H1 (cell line): ENCODE results near the gene APOC1. TPM values are rescaled to one million over a fixed set of nuclear protein-coding genes. Genes with fewer than 3 reads are reported as not detected.

Source experiments
- CTCF ChIA-PET: fragments of 300-600 bp; sonication (Branson Sonifier 250); formaldehyde crosslinking; loops from one replicate; lab custom pipeline; 2021; ENCODE audit not compliant: partially characterized antibody; lab: Charles Lee
- POLR2A ChIA-PET: fragments of 300-600 bp; sonication (Branson Sonifier 250); formaldehyde crosslinking; loops from one replicate; lab custom pipeline; 2021; ENCODE audit warnings: inconsistent platforms; ENCODE audit not compliant: partially characterized antibody; lab: Charles Lee
- DNase-seq, 2 experiments: peaks; one replicate each; pipeline versions ENCODE4 v3.0.0 to v3.0.0-alpha.2; 2010 to 2022; ENCODE audit warnings: low spot score in 2 of 2, low read depth in 1 of 2, mixed read lengths in 1 of 2
- FAIRE-seq: peaks from 2 replicates; lab custom pipeline; 2011; peaks lifted over from hg19 to GRCh38; lab: Jason Lieb, UNC
- H2AFZ ChIP-seq: 2 replicates; pipeline ENCODE4 v1.8.1; 2012; ENCODE audit warnings: low read length, inconsistent platforms
- H2AK5ac ChIP-seq: 2 replicates; pipeline ENCODE4 v1.6.1; 2013; ENCODE audit warnings: low read depth, low read length
- H2BK120ac ChIP-seq: replicated peaks from 2 replicates; pipeline ENCODE3; 2013; ENCODE audit warnings: low read depth, low read length, inconsistent platforms
- H2BK12ac ChIP-seq: 2 replicates; pipeline ENCODE4 v1.6.1; 2013; ENCODE audit warnings: low read depth, low read length
- H2BK15ac ChIP-seq: 2 replicates; pipeline ENCODE4 v1.6.1; 2013; ENCODE audit warnings: low read length
- H2BK20ac ChIP-seq: 2 replicates; pipeline ENCODE4 v1.6.1; 2013; ENCODE audit warnings: low read length
- H2BK5ac ChIP-seq: 2 replicates; pipeline ENCODE4 v1.6.1; 2013; ENCODE audit warnings: low read depth, low read length
- H3K14ac ChIP-seq: 2 replicates; pipeline ENCODE4 v1.6.1; 2013; ENCODE audit warnings: inconsistent platforms; ENCODE audit not compliant: insufficient read length
- H3K18ac ChIP-seq: 2 replicates; pipeline ENCODE4 v1.6.1; 2013; ENCODE audit warnings: low read length; ENCODE audit errors: extremely low read depth
- H3K23ac ChIP-seq: 2 replicates; pipeline ENCODE4 v1.6.1; 2013; ENCODE audit warnings: inconsistent platforms; ENCODE audit not compliant: insufficient read length
- H3K23me2 ChIP-seq: 2 replicates; pipeline ENCODE4 v1.6.1; 2013; ENCODE audit warnings: low read depth, low read length
- H3K27ac ChIP-seq: 2 replicates; pipeline ENCODE4 v1.6.1; 2011; ENCODE audit warnings: low read depth, low read length, inconsistent platforms
- H3K27me3 ChIP-seq, 4 experiments: replicated peaks in 1 of 4; 1 replicate in 1 of 4; 2 replicates in 3 of 4; pipeline versions ENCODE4 v1.6.1 to v1.8.1; 2011 to 2013; ENCODE audit warnings: low read length in 3 of 4, mild to moderate bottlenecking in 3 of 4, inconsistent platforms in 2 of 4, mixed read lengths in 2 of 4, moderate library complexity in 1 of 4; ENCODE audit not compliant: control insufficient read depth in 3 of 4, insufficient read depth in 3 of 4; ENCODE audit errors: extremely low read depth in 1 of 4
- H3K36me3 ChIP-seq, 4 experiments: 2 replicates each; pipeline versions ENCODE4 v1.6.1 to v1.8.1; 2011 to 2013; ENCODE audit warnings: mild to moderate bottlenecking in 4 of 4, low read length in 3 of 4, moderate library complexity in 2 of 4, control low read depth in 1 of 4, inconsistent platforms in 1 of 4; ENCODE audit not compliant: insufficient read depth in 4 of 4, control insufficient read depth in 2 of 4
- H3K4ac ChIP-seq: replicated peaks from 2 replicates; pipeline ENCODE3; 2013; ENCODE audit warnings: low read length, low read depth, mixed read lengths, inconsistent platforms; ENCODE audit not compliant: insufficient read length
- H3K4me1 ChIP-seq, 4 experiments: replicated peaks in 1 of 4; 1 replicate in 1 of 4; 2 replicates in 3 of 4; pipeline versions ENCODE4 v1.6.1 to v1.8.1; 2011 to 2013; ENCODE audit warnings: low read length in 3 of 4, inconsistent platforms in 2 of 4, mixed read lengths in 1 of 4; ENCODE audit not compliant: insufficient read depth in 4 of 4, control insufficient read depth in 3 of 4
- H3K4me2 ChIP-seq, 2 experiments: 2 replicates each; pipeline versions ENCODE4 v1.6.1 to v1.8.1; 2011 to 2013; ENCODE audit warnings: low read depth in 2 of 2, low read length in 2 of 2, control low read depth in 1 of 2, inconsistent platforms in 1 of 2, mild to moderate bottlenecking in 1 of 2; ENCODE audit not compliant: insufficient read depth in 1 of 2
- H3K4me3 ChIP-seq, 4 experiments: fragments of 200-600, 300-600 bp in 1 of 4; sonication (generic), shearing (Covaris generic), sonication (Bioruptor Twin) in 1 of 4; 2 replicates each; pipeline versions ENCODE4 v1.5.1 to v1.8.1; 2011 to 2016; ENCODE audit warnings: low read length in 4 of 4, low read depth in 3 of 4, control low read depth in 2 of 4, inconsistent platforms in 2 of 4, mild to moderate bottlenecking in 2 of 4, mixed read lengths in 1 of 4, moderate library complexity in 1 of 4; ENCODE audit not compliant: insufficient read depth in 2 of 4; ENCODE audit errors: extremely low read depth in 1 of 4
- H3K56ac ChIP-seq: replicated peaks from 2 replicates; pipeline ENCODE3; 2013; ENCODE audit warnings: low read depth, mild to moderate bottlenecking, mixed read lengths, low read length, inconsistent platforms; ENCODE audit not compliant: insufficient read length
- H3K79me1 ChIP-seq: 2 replicates; pipeline ENCODE4 v1.6.1; 2013; ENCODE audit warnings: low read depth, low read length, control low read depth
- H3K79me2 ChIP-seq, 2 experiments: 2 replicates each; pipeline versions ENCODE4 v1.6.1 to v1.8.1; 2012 to 2013; ENCODE audit warnings: low read length in 2 of 2, mild to moderate bottlenecking in 2 of 2, inconsistent platforms in 1 of 2; ENCODE audit not compliant: insufficient read depth in 2 of 2, control insufficient read depth in 1 of 2
- H3K9ac ChIP-seq, 4 experiments: replicated peaks in 1 of 4; 1 replicate in 1 of 4; 2 replicates in 3 of 4; pipeline versions ENCODE4 v1.6.1 to v1.8.1; 2011 to 2013; ENCODE audit warnings: low read depth in 3 of 4, low read length in 3 of 4, control low read depth in 2 of 4, mild to moderate bottlenecking in 2 of 4, moderate library complexity in 2 of 4, inconsistent platforms in 1 of 4; ENCODE audit errors: extremely low read depth in 1 of 4
- H3K9me3 ChIP-seq, 2 experiments: 2 replicates each; pipeline versions ENCODE4 v1.6.1 to v1.8.1; 2012 to 2013; ENCODE audit warnings: mild to moderate bottlenecking in 2 of 2, moderate library complexity in 2 of 2, control low read depth in 1 of 2, inconsistent platforms in 1 of 2, low read depth in 1 of 2, low read length in 1 of 2, mixed read lengths in 1 of 2; ENCODE audit not compliant: insufficient read depth in 2 of 2
- H4K20me1 ChIP-seq, 2 experiments: replicated peaks in 1 of 2; 2 replicates each; pipeline versions ENCODE3 to v1.8.1; 2011 to 2013; ENCODE audit warnings: inconsistent platforms in 2 of 2, low read length in 2 of 2, mild to moderate bottlenecking in 1 of 2; ENCODE audit not compliant: insufficient read depth in 2 of 2, control insufficient read depth in 1 of 2
- H4K5ac ChIP-seq: 2 replicates; pipeline ENCODE4 v1.6.1; 2013; ENCODE audit warnings: low read length, low read depth, mixed read lengths, inconsistent platforms; ENCODE audit not compliant: insufficient read length
- H4K8ac ChIP-seq: 2 replicates; pipeline ENCODE4 v1.8.0; 2013; ENCODE audit warnings: mild to moderate bottlenecking, moderate library complexity, low read length, inconsistent platforms; ENCODE audit not compliant: insufficient read depth; ENCODE audit errors: extremely low read depth
- H4K91ac ChIP-seq: replicated peaks from 2 replicates; pipeline ENCODE3; 2013; ENCODE audit warnings: low read length, mixed read lengths, inconsistent platforms; ENCODE audit not compliant: insufficient read length
- BACH1 ChIP-seq: IDR thresholded peaks from 2 replicates; pipeline ENCODE4 v1.6.1; 2012; ENCODE audit warnings: low read length, improper control_type of control experiment
- BRCA1 ChIP-seq: IDR thresholded peaks from 2 replicates; pipeline ENCODE4 v1.6.1; 2012; ENCODE audit warnings: low read depth, low read length, improper control_type of control experiment
- CEBPB ChIP-seq: IDR thresholded peaks from 2 replicates; pipeline ENCODE4 v1.6.1; 2012; ENCODE audit warnings: low read depth, low read length
- CHD1 ChIP-seq: IDR thresholded peaks from 2 replicates; pipeline ENCODE4 v1.6.1; 2012; ENCODE audit warnings: low read depth, low read length, improper control_type of control experiment
- CHD2 ChIP-seq: IDR thresholded peaks from 2 replicates; pipeline ENCODE4 v1.6.1; 2012; ENCODE audit warnings: low read length, improper control_type of control experiment
- HDAC6 ChIP-seq: IDR thresholded peaks from one replicate; pipeline ENCODE4 v1.7.1; 2012; ENCODE audit warnings: low read depth, mild to moderate bottlenecking, inconsistent platforms, low read length, moderate library complexity
- RNF2 ChIP-seq: fragments of 200-900, 300-1000 bp; sonication (generic); IDR thresholded peaks from 2 replicates; pipeline ENCODE4 v1.7.1; 2016; ENCODE audit warnings: borderline replicate concordance, low read depth, mild to moderate bottlenecking, antibody characterized with exemption, low read length; ENCODE audit not compliant: poor library complexity, severe bottlenecking; ENCODE audit errors: missing control alignments
- SP1 ChIP-seq: IDR thresholded peaks from 2 replicates; pipeline ENCODE4 v1.6.1; 2011; ENCODE audit warnings: low read depth, low read length
- SP2 ChIP-seq: IDR thresholded peaks from 2 replicates; pipeline ENCODE4 v1.6.1; 2012; ENCODE audit warnings: mild to moderate bottlenecking, low read length, inconsistent platforms
- TEAD4 ChIP-seq: IDR thresholded peaks from 2 replicates; pipeline ENCODE4 v1.6.1; 2012; ENCODE audit warnings: low read depth, low read length, inconsistent platforms, mixed read lengths
- WGBS, 2 experiments: shearing (Covaris generic) in 1 of 2; methylation state at CpG; one replicate each; pipeline versions ENCODE4 v1.1.6 to v1.1.7; 2013 to 2015; ENCODE audit warnings: low lambda C conversion rate in 2 of 2, mixed read lengths in 2 of 2, inconsistent platforms in 1 of 2, low coverage in 1 of 2, missing lambda C conversion rate in 1 of 2; ENCODE audit not compliant: insufficient replicate concordance in 2 of 2, insufficient coverage in 1 of 2, insufficient read length in 1 of 2; ENCODE audit errors: extremely low coverage in 1 of 2, missing lambda C conversion rate in 1 of 2; 5-methylcytosine and 5-hydroxymethylcytosine counted together
- polyA plus RNA-seq, 7 experiments: library from polyadenylated mRNA; depleted of rRNA in 3 of 7; stranded (reverse) in 5 of 7; unstranded in 2 of 7; fragments of >200 nt in 5 of 7; fragments of 200-250 nt in 2 of 7; gene quantifications; 1 replicate in 5 of 7; 2 replicates in 1 of 7; 4 replicates in 1 of 7; pipeline versions ENCODE4 v1.2.1 to v1.2.3, GENCODE V29; 2011 to 2013; ENCODE audit warnings: missing spikeins in 2 of 7, mixed read lengths in 2 of 7
- total RNA-seq: library from RNA; stranded (reverse); fragmentation: NEBNext Ultra II Directional; extraction: Animal tissue kit (Norgen Biotek cat#: 25700); gene quantifications from 2 replicates; pipeline ENCODE4 v1.2.1, GENCODE V29; 2021
- TF ChIP-seq, protein P1 (sequence below): IDR thresholded peaks from 2 replicates; pipeline ENCODE4 v1.6.1; 2012; ENCODE audit warnings: inconsistent platforms
- TF ChIP-seq, protein P2 (sequence below): IDR thresholded peaks from 2 replicates; pipeline ENCODE4 v1.6.1; 2012; ENCODE audit warnings: inconsistent platforms

APOC1 gene
- total and polyA plus RNA-seq, 2 of the 8 experiments (the other 6 are each of a cell fraction or from before 2014, with no cell fraction given) = 55.8 to 78.2 TPM

GRCh38 chr19:44889830-44890365, 24.5 kb upstream of the APOC1 start:
- H3K9ac ChIP-seq = peak overlapping the region in 3 of 4 experiments; percentile 53 to 83 (median 60); a peak in 4 of 7 replicates
- peak overlapping the region; percentile 48; the same call in 1 of the 2 replicates for H3K18ac ChIP-seq
- H2AK5ac ChIP-seq = 0 out of 2 replicates have a peak overlapping the region, but pooled peaks have one; percentile 75
- H3K23ac ChIP-seq = no peak overlapping the region
- no peak overlapping the region for H3K4ac ChIP-seq
- H2BK15ac ChIP-seq = no peak overlapping the region
- H4K8ac ChIP-seq = no peak overlapping the region; the same call in 1 of the 2 replicates
- peak overlapping the region; percentile 74; the same call in 1 of the 2 replicates for H3K27ac ChIP-seq
- H2BK5ac ChIP-seq = peak overlapping the region; percentile 71
- H3K27me3 ChIP-seq = no peaks in the 10 kb centered on the region
- FAIRE-seq (no peak), DNase-seq (no peak)
- peaks cover 23% of the 10 kb centered on the region for H3K79me1 ChIP-seq
- peak overlapping the region; percentile 14 for H4K5ac ChIP-seq
- peaks cover 17% of the 10 kb centered on the region for H3K23me2 ChIP-seq
- H2BK12ac ChIP-seq = no peak overlapping the region
- H2BK20ac ChIP-seq = no peak overlapping the region
- H3K9me3 ChIP-seq = no peaks in the 10 kb centered on the region
- H3K36me3 ChIP-seq = peaks cover 26 to 52% (median 31%) of the 10 kb centered on the region in 4 experiments
- H4K20me1 ChIP-seq = peaks cover 11 to 15% of the 10 kb centered on the region in 2 experiments
- peaks cover 7 to 31% of the 10 kb centered on the region in 2 experiments for H3K79me2 ChIP-seq
- H3K4me3 ChIP-seq = peak overlapping the region; percentile 28 to 58 (median 48); a peak in 7 of 8 replicates
- ChIA-PET CTCF (interaction anchor here (0.6 to 1.1 kb wide), 5 partner anchors 9 to 165 kb away, joined by 3 to 6 read pairs (median 3); no protein-coding TSS in a partner anchor), POLR2A (interaction anchor here (0.6 to 9.8 kb wide), 23 partner anchors 8 to 796 kb away, joined by 3 to 247 read pairs (median 4); partner anchors contain the start of genes APOE, CLASRP, NECTIN2 and PPP1R37)
- H3K4me2 ChIP-seq = peak overlapping the region; percentile 70 to 96
- TF ChIP-seq BRCA1 = no peak
- TF ChIP-seq CEBPB = no peak
- no peak for TF ChIP-seq HDAC6
- TF ChIP-seq SP1 = no peak
- TF ChIP-seq CHD1 = no peak
- no peak for TF ChIP-seq SP2
- TF ChIP-seq TEAD4 = no peak
- no peak for TF ChIP-seq CHD2
- TF ChIP-seq, protein P1, sequence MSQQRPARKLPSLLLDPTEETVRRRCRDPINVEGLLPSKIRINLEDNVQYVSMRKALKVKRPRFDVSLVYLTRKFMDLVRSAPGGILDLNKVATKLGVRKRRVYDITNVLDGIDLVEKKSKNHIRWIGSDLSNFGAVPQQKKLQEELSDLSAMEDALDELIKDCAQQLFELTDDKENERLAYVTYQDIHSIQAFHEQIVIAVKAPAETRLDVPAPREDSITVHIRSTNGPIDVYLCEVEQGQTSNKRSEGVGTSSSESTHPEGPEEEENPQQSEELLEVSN = no peak
- TF ChIP-seq, protein P2, sequence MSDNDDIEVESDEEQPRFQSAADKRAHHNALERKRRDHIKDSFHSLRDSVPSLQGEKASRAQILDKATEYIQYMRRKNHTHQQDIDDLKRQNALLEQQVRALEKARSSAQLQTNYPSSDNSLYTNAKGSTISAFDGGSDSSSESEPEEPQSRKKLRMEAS = no peak
- no peak for TF ChIP-seq RNF2
- no peak for TF ChIP-seq BACH1
- peaks cover 5 to 8% (median 7%) of the 10 kb centered on the region in 4 experiments for H3K4me1 ChIP-seq
- no peak overlapping the region for H2BK120ac ChIP-seq
- H4K91ac ChIP-seq = no peak overlapping the region
- peak overlapping the region; percentile 52 for H3K56ac ChIP-seq
- H3K14ac ChIP-seq = no peak overlapping the region
- 69% methylated on average over 17 of the region's 17 CpGs; no CpG with 5 or more reads in 1 of the 2 experiments for WGBS, 2 experiments
- H2AFZ ChIP-seq = no peak overlapping the region
